H1 (cell line): ENCODE results near the gene MADD. TPM values are rescaled to one million over a fixed set of nuclear protein-coding genes. Genes with fewer than 3 reads are reported as not detected.

Experiments used
- EP300 ChIP-seq, 2 experiments: IDR thresholded peaks; 1 replicate in 1 of 2; 2 replicates in 1 of 2; pipeline ENCODE4 v1.6.1; 2011 to 2012; ENCODE audit warnings: low read depth in 2 of 2, low read length in 2 of 2, mild to moderate bottlenecking in 2 of 2, borderline replicate concordance in 1 of 2, inconsistent platforms in 1 of 2, moderate library complexity in 1 of 2
- EZH2 ChIP-seq: fragments of 200-600 bp; sonication (generic); IDR thresholded peaks from 2 replicates; pipeline ENCODE4 v1.7.1; 2012; ENCODE audit warnings: low read depth, mild to moderate bottlenecking, moderate library complexity, low read length, inconsistent platforms; ENCODE audit not compliant: severe bottlenecking
- PHF8 ChIP-seq: fragments of 200-600 bp; sonication (generic); conservative IDR thresholded peaks from 2 replicates; pipeline ENCODE4 v1.7.1; 2012; ENCODE audit warnings: low read depth, mild to moderate bottlenecking, inconsistent platforms, low read length, moderate library complexity
- RNF2 ChIP-seq: fragments of 200-900, 300-1000 bp; sonication (generic); IDR thresholded peaks from 2 replicates; pipeline ENCODE4 v1.7.1; 2016; ENCODE audit warnings: borderline replicate concordance, low read depth, mild to moderate bottlenecking, antibody characterized with exemption, low read length; ENCODE audit not compliant: poor library complexity, severe bottlenecking; ENCODE audit errors: missing control alignments
- polyA plus RNA-seq, 7 experiments: library from polyadenylated mRNA; depleted of rRNA in 3 of 7; stranded (reverse) in 5 of 7; unstranded in 2 of 7; fragments of >200 nt in 5 of 7; fragments of 200-250 nt in 2 of 7; gene quantifications; 1 replicate in 5 of 7; 2 replicates in 1 of 7; 4 replicates in 1 of 7; pipeline versions ENCODE4 v1.2.1 to v1.2.3, GENCODE V29; 2011 to 2013; ENCODE audit warnings: missing spikeins in 2 of 7, mixed read lengths in 2 of 7
- total RNA-seq: library from RNA; stranded (reverse); fragmentation: NEBNext Ultra II Directional; extraction: Animal tissue kit (Norgen Biotek cat#: 25700); gene quantifications from 2 replicates; pipeline ENCODE4 v1.2.1, GENCODE V29; 2021

MADD gene
- total and polyA plus RNA-seq, 2 of the 8 experiments (the other 6 are each of a cell fraction or from before 2014, with no cell fraction given), result 32.5 to 45.4 TPM

DNA sequence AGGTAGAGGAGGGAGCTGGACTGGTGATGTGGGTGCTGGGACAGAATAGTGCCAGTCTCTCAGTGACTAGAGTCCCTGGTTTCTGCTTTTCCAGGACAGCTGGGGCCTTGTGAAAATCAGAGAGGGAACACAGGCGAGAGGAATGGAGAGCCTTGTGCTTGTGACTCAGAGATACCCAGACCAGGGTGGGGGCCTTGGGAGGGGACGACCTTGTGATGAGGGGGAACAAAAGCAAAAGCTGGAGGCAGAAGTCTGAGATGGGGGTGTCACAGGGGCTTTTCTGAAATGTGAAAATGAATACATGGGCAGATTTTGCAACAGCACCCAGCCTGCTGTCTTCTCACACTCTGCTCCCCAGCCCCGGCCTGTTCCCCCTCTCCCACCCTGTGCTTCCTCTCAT lies 15.5 kb upstream of the MADD start (continued):
- TF ChIP-seq RNF2 (no peak), EP300 (IDR thresholded peaks at IDR 0.05; ENCODE audit: borderline replicate concordance in 1 of 2, low read depth in 2 of 2, low read length in 2 of 2) (no peak), EZH2 (no peak), PHF8 (no peak)
